Central memory CD8-positive, alpha-beta T cell (primary cell): Measurements from ENCODE around the gene PDGFA.

Experiments used
- ATAC-seq: fragments of 150-1000 bp; cut with Tn5 transposase; replicated peaks from 2 replicates; pipeline ENCODE4 v1.10.0; 2022; ENCODE audit warnings: mild to moderate bottlenecking, moderate FRiP score, moderate number of reproducible peaks; ENCODE audit not compliant: poor library complexity, severe bottlenecking; ENCODE audit errors: extremely low read depth
- DNase-seq, 2 donors: peaks; one replicate each; pipeline ENCODE4 v3.0.0; 2021; ENCODE audit warnings: low spot score in 2 of 2
- H3K27ac Mint-ChIP-seq: one replicate; pipeline ENCODE4 v1.8.0; 2022; ENCODE audit warnings: low read depth, mild to moderate bottlenecking, moderate library complexity, mixed read lengths
- H3K27me3 Mint-ChIP-seq: one replicate; pipeline ENCODE4 v1.8.0; 2022; ENCODE audit warnings: mixed read lengths
- H3K36me3 Mint-ChIP-seq: one replicate; pipeline ENCODE4 v1.8.0; 2022; ENCODE audit warnings: mild to moderate bottlenecking, moderate library complexity, mixed read lengths; ENCODE audit not compliant: insufficient read depth
- H3K4me1 Mint-ChIP-seq: one replicate; pipeline ENCODE4 v1.8.0; 2022; ENCODE audit warnings: mixed read lengths
- H3K4me3 Mint-ChIP-seq: one replicate; pipeline ENCODE4 v1.8.0; 2022; ENCODE audit warnings: mild to moderate bottlenecking, moderate library complexity, mixed read lengths
- H3K9me3 Mint-ChIP-seq: one replicate; pipeline ENCODE4 v1.8.0; 2022; ENCODE audit warnings: mixed read lengths

PDGFA gene

GRCh38 chr7:506921-507622, 12.6 kb downstream of the PDGFA start:
- Mint-ChIP-seq H3K4me3 (no peak overlapping the region), H3K27ac (no peak overlapping the region)
- DNase-seq: no peak

GRCh38 chr7:506391-506831, 13.2 kb downstream of the PDGFA start:
- Mint-ChIP-seq H3K4me3 (no peak overlapping the region), H3K27me3 (peaks cover 9% of the 10 kb centered on the region), H3K27ac (no peak overlapping the region), H3K36me3 (no peaks in the 10 kb centered on the region), H3K9me3 (no peaks in the 10 kb centered on the region), H3K4me1 (no peaks in the 10 kb centered on the region)
- ATAC-seq: no peak
- DNase-seq: no peak

More at GRCh38 chr7:506921-507622, 12.6 kb downstream of the PDGFA start:
- H3K9me3 Mint-ChIP-seq: no peaks in the 10 kb centered on the region
- H3K27me3 Mint-ChIP-seq: peaks cover 9% of the 10 kb centered on the region
- no peak for ATAC-seq
- H3K4me1 Mint-ChIP-seq: no peaks in the 10 kb centered on the region
- H3K36me3 Mint-ChIP-seq: no peaks in the 10 kb centered on the region

DNA sequence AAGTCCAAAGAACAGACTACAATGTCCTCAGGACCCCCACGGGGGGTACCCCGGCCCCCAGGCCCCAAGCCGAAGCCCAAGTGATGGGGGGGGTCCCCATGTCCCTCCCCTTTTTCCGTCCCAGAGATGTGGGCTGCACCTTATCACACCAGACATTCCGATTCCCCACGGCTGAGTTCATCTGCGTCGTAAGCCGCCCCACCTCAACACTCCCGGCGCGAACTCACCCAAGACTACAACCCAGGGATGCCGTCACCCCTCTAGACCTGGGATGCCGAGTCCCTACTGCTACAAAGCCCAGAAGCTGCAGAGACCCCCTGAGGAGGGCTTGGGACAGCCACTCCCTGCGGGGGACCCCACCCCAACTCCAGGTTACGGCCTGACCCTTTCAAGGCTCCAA, 14.5 kb downstream of the PDGFA start:
- no peak overlapping the region for H3K4me3 Mint-ChIP-seq
- peaks cover 9% of the 10 kb centered on the region for H3K27me3 Mint-ChIP-seq
- H3K4me1 Mint-ChIP-seq: no peaks in the 10 kb centered on the region
- no peaks in the 10 kb centered on the region for H3K36me3 Mint-ChIP-seq
- ATAC-seq: no peak
- H3K9me3 Mint-ChIP-seq: no peaks in the 10 kb centered on the region
- no peak for DNase-seq
- H3K27ac Mint-ChIP-seq: no peak overlapping the region

- H3K4me1 Mint-ChIP-seq: no peaks in the 10 kb centered on the region
- DNase-seq: no peak
- H3K27ac Mint-ChIP-seq: no peak overlapping the region
- H3K9me3 Mint-ChIP-seq: no peaks in the 10 kb centered on the region
- H3K27me3 Mint-ChIP-seq: peaks cover 9% of the 10 kb centered on the region
- no peak overlapping the region for H3K4me3 Mint-ChIP-seq
- no peaks in the 10 kb centered on the region for H3K36me3 Mint-ChIP-seq
- no peak for ATAC-seq
Observed at GRCh38 chr7:504221-505111, 15.2 kb downstream of the PDGFA start.

DNA sequence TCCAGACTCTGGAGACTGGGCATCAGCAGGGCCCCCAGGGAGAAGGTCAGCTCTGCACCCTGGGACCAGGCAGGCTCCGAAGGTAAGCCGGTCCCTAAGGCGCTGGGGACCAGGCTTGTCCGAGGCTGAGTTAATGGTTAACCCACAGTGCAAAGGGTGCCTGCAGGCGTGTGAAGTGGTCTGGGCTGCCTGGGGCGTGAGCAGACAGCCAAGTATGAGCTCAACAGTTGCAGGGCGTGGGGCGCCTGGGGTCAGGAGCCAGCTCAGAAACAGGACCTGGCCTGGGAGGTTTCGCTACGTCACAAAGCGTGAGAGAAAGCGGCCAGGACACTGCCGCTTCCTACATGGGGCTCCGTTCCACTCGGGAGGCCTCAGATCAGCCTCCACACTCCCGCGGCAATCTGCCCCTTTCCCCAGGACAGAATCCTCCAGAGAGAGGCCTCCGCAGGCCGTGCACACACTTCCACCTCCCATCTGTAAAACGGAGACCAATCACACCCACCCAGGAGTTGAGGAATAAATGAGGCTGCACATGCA, 16.0 kb downstream of the PDGFA start:
- peaks cover 9% of the 10 kb centered on the region for H3K27me3 Mint-ChIP-seq
- ATAC-seq (no peak), DNase-seq (no peak)
- no peak overlapping the region for H3K27ac Mint-ChIP-seq
- H3K4me1 Mint-ChIP-seq: no peaks in the 10 kb centered on the region
- H3K4me3 Mint-ChIP-seq: no peak overlapping the region
- no peaks in the 10 kb centered on the region for H3K36me3 Mint-ChIP-seq
- H3K9me3 Mint-ChIP-seq: no peaks in the 10 kb centered on the region

GRCh38 chr7:502296-502695, 17.4 kb downstream of the PDGFA start:
- Mint-ChIP-seq H3K27ac (no peak overlapping the region), H3K36me3 (no peaks in the 10 kb centered on the region), H3K9me3 (no peaks in the 10 kb centered on the region), H3K27me3 (peaks cover 9% of the 10 kb centered on the region), H3K4me1 (peaks cover 6% of the 10 kb centered on the region), H3K4me3 (no peak overlapping the region)
- DNase-seq (no peak), ATAC-seq (no peak)

DNA sequence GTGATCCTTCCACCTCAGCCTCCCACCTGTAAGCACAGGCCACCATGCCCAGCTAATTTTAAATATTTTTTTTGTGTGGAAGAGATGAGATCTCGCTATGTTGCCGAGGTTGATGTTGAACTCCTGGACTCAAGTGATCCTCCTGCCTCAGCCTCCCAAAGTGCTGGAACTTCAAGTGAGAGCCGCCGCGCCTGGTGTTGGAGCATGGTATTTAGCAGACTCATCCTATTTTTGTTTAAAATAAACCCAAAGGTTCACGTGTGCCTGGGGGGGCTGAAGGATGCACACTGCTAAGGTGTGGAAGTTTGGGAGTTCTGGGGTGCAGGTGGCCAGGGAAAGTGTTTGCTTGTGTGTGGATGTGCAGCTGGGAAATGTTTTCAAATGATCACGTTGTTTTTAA, 18.1 kb downstream of the PDGFA start:
- Mint-ChIP-seq H3K4me1 (peaks cover 6% of the 10 kb centered on the region), H3K27me3 (peaks cover 9% of the 10 kb centered on the region), H3K9me3 (no peaks in the 10 kb centered on the region), H3K36me3 (no peaks in the 10 kb centered on the region), H3K27ac (no peak overlapping the region), H3K4me3 (no peak overlapping the region)
- ATAC-seq (no peak), DNase-seq (no peak)

DNA sequence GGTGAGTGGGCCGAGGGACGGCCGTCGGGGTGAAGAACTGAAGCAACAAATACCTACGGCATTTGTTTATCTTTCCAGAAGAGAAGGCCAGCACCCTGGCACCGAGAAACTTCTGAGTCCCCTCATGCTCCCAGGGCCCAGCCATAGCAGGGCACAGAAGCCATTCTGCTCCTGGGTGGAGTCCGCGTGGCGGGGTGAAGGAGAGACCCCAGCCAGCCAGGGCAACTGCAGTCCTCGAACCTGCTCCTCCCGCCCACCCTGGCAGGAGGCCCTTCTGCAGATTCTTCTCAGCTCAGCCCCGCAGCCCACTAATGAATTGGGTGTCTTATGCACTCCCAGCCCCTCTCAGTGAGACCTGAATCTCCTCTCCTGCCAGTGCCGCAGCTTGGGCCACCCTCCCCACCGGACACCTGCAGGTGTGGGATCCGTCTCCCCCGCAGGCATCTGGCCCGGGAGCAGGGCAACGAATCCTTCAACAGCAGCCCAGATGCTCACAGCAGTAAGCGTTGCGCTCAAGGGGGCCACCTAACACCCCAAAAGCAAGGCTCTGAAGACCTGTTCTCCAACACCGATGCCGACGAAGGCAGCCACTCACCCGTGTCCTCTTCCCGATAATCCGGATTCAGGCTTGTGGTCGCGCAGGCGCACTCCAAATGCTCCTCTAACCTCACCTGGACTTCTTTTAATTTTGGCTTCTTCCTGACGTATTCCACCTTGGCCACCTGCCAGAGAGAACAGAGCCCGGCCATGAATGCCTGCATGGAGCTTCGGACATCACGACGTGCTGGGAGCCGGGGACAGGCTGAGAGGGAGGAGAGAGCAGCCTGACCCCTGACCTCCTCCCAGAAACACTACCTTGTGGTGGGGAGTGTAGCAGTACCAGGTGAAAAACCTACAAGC, 18.9 kb downstream of the PDGFA start:
- DNase-seq: no peak
- no peak overlapping the region for H3K4me3 Mint-ChIP-seq
- H3K27me3 Mint-ChIP-seq: peaks cover 9% of the 10 kb centered on the region
- H3K36me3 Mint-ChIP-seq: no peaks in the 10 kb centered on the region
- no peak overlapping the region for H3K27ac Mint-ChIP-seq
- no peaks in the 10 kb centered on the region for H3K9me3 Mint-ChIP-seq
- no peak for ATAC-seq
- H3K4me1 Mint-ChIP-seq: peaks cover 6% of the 10 kb centered on the region

- no peak overlapping the region for H3K27ac Mint-ChIP-seq
- ATAC-seq (no peak), DNase-seq (no peak)
- no peaks in the 10 kb centered on the region for H3K9me3 Mint-ChIP-seq
- H3K36me3 Mint-ChIP-seq: no peaks in the 10 kb centered on the region
- no peak overlapping the region for H3K4me3 Mint-ChIP-seq
- H3K4me1 Mint-ChIP-seq: peaks cover 6% of the 10 kb centered on the region
- peaks cover 1% of the 10 kb centered on the region for H3K27me3 Mint-ChIP-seq
Observed at GRCh38 chr7:499853-500485, 19.7 kb downstream of the PDGFA start.

GRCh38 chr7:498678-499641, 20.7 kb downstream of the PDGFA start:
- no peak overlapping the region for H3K27ac Mint-ChIP-seq

DNA sequence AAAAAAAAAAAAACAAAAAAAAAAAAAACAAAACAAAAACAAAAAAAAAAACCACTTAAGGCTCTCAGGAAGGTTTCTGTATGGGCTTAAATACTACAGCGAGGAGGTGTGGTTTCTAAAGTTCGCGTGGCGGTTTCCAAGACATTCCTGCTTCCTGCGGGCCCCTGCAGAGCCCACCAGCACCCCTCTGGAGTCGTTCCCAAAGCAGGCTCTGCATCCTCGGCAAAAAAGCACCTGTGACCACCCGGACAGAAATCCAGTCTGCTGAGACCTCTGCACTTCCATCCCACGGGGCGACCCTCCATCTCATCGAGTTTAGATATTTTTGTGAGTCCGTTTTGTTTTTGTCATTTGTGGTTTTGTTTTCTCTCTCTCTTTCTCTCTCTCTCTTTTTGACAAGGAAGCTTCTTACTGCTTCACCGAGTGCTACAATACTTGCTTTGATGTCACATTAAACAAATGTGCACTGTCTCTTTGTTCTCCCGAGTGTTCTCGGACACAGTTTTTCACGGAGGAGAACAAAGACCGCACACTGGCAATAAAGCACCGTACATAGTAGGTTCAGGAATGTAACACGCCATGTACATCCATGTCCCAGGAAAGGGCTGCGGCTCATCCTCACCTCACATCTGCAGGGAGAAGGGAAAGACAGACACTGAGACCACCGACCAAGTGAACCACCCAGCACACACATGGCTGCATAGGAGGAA, 21.5 kb downstream of the PDGFA start:
- Mint-ChIP-seq H3K27me3 (no peaks in the 10 kb centered on the region), H3K4me1 (peaks cover 6% of the 10 kb centered on the region), H3K36me3 (no peaks in the 10 kb centered on the region), H3K4me3 (no peak overlapping the region), H3K27ac (no peak overlapping the region), H3K9me3 (no peaks in the 10 kb centered on the region)
- DNase-seq (no peak), ATAC-seq (no peak)

More at GRCh38 chr7:498678-499641, 20.7 kb downstream of the PDGFA start:
- no peak overlapping the region for H3K4me3 Mint-ChIP-seq
- H3K27me3 Mint-ChIP-seq: no peaks in the 10 kb centered on the region
- H3K36me3 Mint-ChIP-seq: no peaks in the 10 kb centered on the region
- DNase-seq (no peak), ATAC-seq (no peak)
- peaks cover 6% of the 10 kb centered on the region for H3K4me1 Mint-ChIP-seq
- H3K9me3 Mint-ChIP-seq: no peaks in the 10 kb centered on the region
